ENCODE measurements around the gene LTV1. TPM values are rescaled to one million over a fixed set of nuclear protein-coding genes. Genes with fewer than 3 reads are reported as not detected.
"Not testable (repeated sequence)": the region's sequence is repeated elsewhere in the genome, so short reads cannot be mapped to it uniquely, and the experiment has no call there.

Gene LTV1
- total and polyA plus RNA-seq, 3 experiments from 2014 or later = 24.9 to 64.2 (median 61.6) TPM

DNA sequence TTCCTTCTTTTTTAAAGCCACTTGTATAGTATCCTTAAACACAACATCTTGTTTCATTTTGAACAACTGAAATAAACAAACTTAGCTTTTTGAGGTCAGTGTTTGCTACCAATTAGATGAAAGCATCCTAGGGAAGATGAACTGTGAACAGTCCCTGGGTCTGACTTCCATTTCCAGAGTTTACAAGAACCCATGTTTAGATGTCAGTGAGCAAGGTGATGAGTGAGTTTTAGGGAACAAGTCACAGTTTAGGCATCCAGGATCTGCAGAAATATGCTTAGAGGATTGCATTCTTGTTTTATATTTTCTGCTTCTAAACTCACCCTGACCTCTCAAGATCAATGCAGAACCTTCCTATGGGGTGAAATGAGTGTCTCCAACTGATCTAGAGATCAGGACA, 24.1 kb downstream of the LTV1 start:
- Histone ChIP-seq H3K27ac (ENCODE audit: low read depth, low read length) (no peak overlapping the region), H3K4me3 (ENCODE audit: low read length) (no peak overlapping the region), H3K36me3 (ENCODE audit: insufficient read depth, low read length) (peaks cover 18% of the 10 kb centered on the region), H3K27me3 (ENCODE audit: insufficient read depth, low read length, poor library complexity, severe bottlenecking) (no peaks in the 10 kb centered on the region), H3K4me1 (ENCODE audit: insufficient read depth, low read length) (no peaks in the 10 kb centered on the region), H3K9me3 (ENCODE audit: low read length) (no peaks in the 10 kb centered on the region)
- H3K4me3 Mint-ChIP-seq = no peak overlapping the region
- no peaks in the 10 kb centered on the region for H3K9me3 Mint-ChIP-seq
- no peak for DNase-seq
- POLR2A ChIA-PET = no interaction called here
- H3K27me3 Mint-ChIP-seq = no peaks in the 10 kb centered on the region
- CTCF ChIA-PET = no interaction called here
- peaks cover 0 to 7% (median 5%) of the 10 kb centered on the region in 3 donors for H3K4me1 Mint-ChIP-seq
- H3K27ac Mint-ChIP-seq = peak overlapping the region in 1 of 8 donors; percentile 27
- peaks cover 11 to 30% (median 25%) of the 10 kb centered on the region in 3 donors for H3K36me3 Mint-ChIP-seq

GRCh38 chr6:143868808-143869207, 25.7 kb downstream of the LTV1 start:
- Mint-ChIP-seq H3K4me1 (peaks cover 6 to 20% (median 16%) of the 10 kb centered on the region in 3 donors), H3K27ac (peak overlapping the region in 1 of 8 donors; percentile 1), H3K36me3 (peaks cover 11 to 18% (median 17%) of the 10 kb centered on the region in 3 donors)
- H3K27me3 Mint-ChIP-seq; H3K9me3 ChIP-seq (ENCODE audit: low read length); H3K9me3 Mint-ChIP-seq; POLR2A ChIA-PET; H3K4me1 ChIP-seq (ENCODE audit: insufficient read depth, low read length); H3K4me3 ChIP-seq (ENCODE audit: low read length); DNase-seq; H3K27me3 ChIP-seq (ENCODE audit: insufficient read depth, low read length, poor library complexity, severe bottlenecking); H3K4me3 Mint-ChIP-seq; H3K36me3 ChIP-seq (ENCODE audit: insufficient read depth, low read length); H3K27ac ChIP-seq (ENCODE audit: low read depth, low read length); CTCF ChIA-PET: not testable (repeated sequence)

GRCh38 chr6:143871202-143871730, 28.1 kb downstream of the LTV1 start:
- H3K9me3 ChIP-seq (ENCODE audit: low read length); H3K4me1 ChIP-seq (ENCODE audit: insufficient read depth, low read length); H3K36me3 ChIP-seq (ENCODE audit: insufficient read depth, low read length); H3K4me3 Mint-ChIP-seq; H3K4me3 ChIP-seq (ENCODE audit: low read length); H3K27me3 ChIP-seq (ENCODE audit: insufficient read depth, low read length, poor library complexity, severe bottlenecking); H3K9me3 Mint-ChIP-seq; H3K27me3 Mint-ChIP-seq; H3K27ac ChIP-seq (ENCODE audit: low read depth, low read length); DNase-seq; POLR2A ChIA-PET; CTCF ChIA-PET: not testable (repeated sequence)
- Mint-ChIP-seq H3K36me3 (peaks cover 1 to 16% (median 10%) of the 10 kb centered on the region in 3 donors), H3K4me1 (peaks cover 6 to 20% (median 16%) of the 10 kb centered on the region in 3 donors), H3K27ac (peak overlapping the region in 1 of 8 donors; percentile 85)

DNA sequence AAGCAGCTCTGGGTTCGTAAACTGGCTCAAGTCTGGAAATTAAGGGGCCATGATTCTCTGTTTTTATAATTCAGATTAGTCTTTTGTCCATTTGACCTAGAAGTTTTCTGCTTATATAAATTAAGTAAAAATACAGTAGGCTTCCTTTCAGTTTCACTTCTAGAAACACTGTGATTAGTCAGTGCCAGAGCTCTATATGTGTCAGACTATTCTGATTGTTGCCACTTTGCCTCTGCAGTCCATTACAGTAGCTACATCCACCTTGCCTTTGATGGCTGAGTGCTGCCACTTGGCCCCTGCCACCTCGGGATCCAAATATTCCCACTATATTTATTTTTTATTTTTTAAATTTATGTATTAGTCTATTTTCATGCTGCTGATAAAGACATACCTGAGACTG, 29.1 kb downstream of the LTV1 start:
- H3K4me1 ChIP-seq (ENCODE audit: insufficient read depth, low read length) = no peaks in the 10 kb centered on the region
- no peaks in the 10 kb centered on the region for H3K27me3 ChIP-seq (ENCODE audit: insufficient read depth, low read length, poor library complexity, severe bottlenecking)
- H3K9me3 Mint-ChIP-seq = peaks cover 0 to 4% (median 3%) of the 10 kb centered on the region in 5 donors
- no peak for DNase-seq
- H3K27ac Mint-ChIP-seq = no peak overlapping the region
- CTCF ChIA-PET = no interaction called here
- H3K36me3 Mint-ChIP-seq = peaks cover 0 to 16% (median 10%) of the 10 kb centered on the region in 3 donors
- H3K36me3 ChIP-seq (ENCODE audit: insufficient read depth, low read length) = no peaks in the 10 kb centered on the region
- H3K4me3 ChIP-seq (ENCODE audit: low read length) = no peak overlapping the region
- H3K27ac ChIP-seq (ENCODE audit: low read depth, low read length) = no peak overlapping the region
- H3K27me3 Mint-ChIP-seq = no peaks in the 10 kb centered on the region
- POLR2A ChIA-PET = no interaction called here
- H3K4me3 Mint-ChIP-seq = peak overlapping the region in 1 of 7 donors; percentile 16
- peaks cover 6 to 20% (median 16%) of the 10 kb centered on the region in 3 donors for H3K4me1 Mint-ChIP-seq
- H3K9me3 ChIP-seq (ENCODE audit: low read length) = no peaks in the 10 kb centered on the region

DNA sequence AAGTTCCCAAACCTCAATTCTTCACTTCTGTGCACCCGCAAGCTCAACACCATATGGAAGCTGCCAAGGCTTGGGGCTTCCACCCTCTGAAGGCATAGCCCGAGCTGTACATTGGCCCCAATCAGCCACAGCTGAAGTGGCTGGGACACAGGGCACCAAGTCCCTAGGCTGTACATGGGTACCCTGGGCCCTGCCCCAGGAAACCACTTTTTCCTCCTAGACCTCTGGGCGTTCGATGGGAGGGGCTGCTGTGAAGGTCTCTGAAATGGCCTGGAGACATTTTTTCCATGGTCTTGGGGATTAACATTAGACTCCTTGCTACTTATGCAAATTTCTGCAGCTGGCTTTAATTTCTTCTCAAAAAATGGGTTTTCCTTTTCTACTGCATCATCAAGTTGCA, 30.5 kb downstream of the LTV1 start:
- H3K4me3 ChIP-seq (ENCODE audit: low read length); H3K9me3 ChIP-seq (ENCODE audit: low read length); H3K9me3 Mint-ChIP-seq; CTCF ChIA-PET; POLR2A ChIA-PET; H3K4me1 ChIP-seq (ENCODE audit: insufficient read depth, low read length); DNase-seq; H3K4me3 Mint-ChIP-seq; H3K27ac ChIP-seq (ENCODE audit: low read depth, low read length); H3K27me3 Mint-ChIP-seq; H3K36me3 ChIP-seq (ENCODE audit: insufficient read depth, low read length); H3K27me3 ChIP-seq (ENCODE audit: insufficient read depth, low read length, poor library complexity, severe bottlenecking): not testable (repeated sequence)
- Mint-ChIP-seq H3K27ac (peak overlapping the region in 1 of 8 donors; percentile 47), H3K4me1 (peaks cover 6 to 20% (median 16%) of the 10 kb centered on the region in 3 donors), H3K36me3 (peaks cover 0 to 18% (median 9%) of the 10 kb centered on the region in 3 donors)

DNA sequence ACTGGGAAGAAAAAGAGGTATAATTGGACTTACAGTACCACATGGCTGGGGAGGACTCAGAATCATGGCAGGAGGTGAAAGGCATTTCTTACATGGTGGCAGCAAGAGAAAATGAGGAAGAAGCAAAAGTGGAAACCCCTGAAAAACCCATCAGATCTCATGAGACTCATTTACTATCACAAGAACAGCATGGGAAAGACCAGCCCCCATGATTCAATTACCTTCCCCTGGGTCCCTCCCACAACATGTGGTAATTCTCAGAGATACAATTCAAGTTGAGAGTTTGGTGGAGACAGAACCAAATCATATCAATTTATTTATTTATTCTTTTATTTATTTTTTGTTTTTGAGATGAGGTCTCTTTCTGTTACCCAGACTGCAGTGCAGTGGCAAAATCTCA, 31.4 kb downstream of the LTV1 start:
- CTCF ChIA-PET; DNase-seq; H3K9me3 Mint-ChIP-seq; POLR2A ChIA-PET; H3K4me1 ChIP-seq (ENCODE audit: insufficient read depth, low read length); H3K27me3 Mint-ChIP-seq; H3K4me3 ChIP-seq (ENCODE audit: low read length); H3K27ac Mint-ChIP-seq; H3K9me3 ChIP-seq (ENCODE audit: low read length); H3K27ac ChIP-seq (ENCODE audit: low read depth, low read length); H3K4me3 Mint-ChIP-seq; H3K36me3 ChIP-seq (ENCODE audit: insufficient read depth, low read length); H3K27me3 ChIP-seq (ENCODE audit: insufficient read depth, low read length, poor library complexity, severe bottlenecking): not testable (repeated sequence)
- H3K36me3 Mint-ChIP-seq = peaks cover 0 to 24% (median 8%) of the 10 kb centered on the region in 3 donors
- peaks cover 6 to 20% (median 16%) of the 10 kb centered on the region in 3 donors for H3K4me1 Mint-ChIP-seq

DNA sequence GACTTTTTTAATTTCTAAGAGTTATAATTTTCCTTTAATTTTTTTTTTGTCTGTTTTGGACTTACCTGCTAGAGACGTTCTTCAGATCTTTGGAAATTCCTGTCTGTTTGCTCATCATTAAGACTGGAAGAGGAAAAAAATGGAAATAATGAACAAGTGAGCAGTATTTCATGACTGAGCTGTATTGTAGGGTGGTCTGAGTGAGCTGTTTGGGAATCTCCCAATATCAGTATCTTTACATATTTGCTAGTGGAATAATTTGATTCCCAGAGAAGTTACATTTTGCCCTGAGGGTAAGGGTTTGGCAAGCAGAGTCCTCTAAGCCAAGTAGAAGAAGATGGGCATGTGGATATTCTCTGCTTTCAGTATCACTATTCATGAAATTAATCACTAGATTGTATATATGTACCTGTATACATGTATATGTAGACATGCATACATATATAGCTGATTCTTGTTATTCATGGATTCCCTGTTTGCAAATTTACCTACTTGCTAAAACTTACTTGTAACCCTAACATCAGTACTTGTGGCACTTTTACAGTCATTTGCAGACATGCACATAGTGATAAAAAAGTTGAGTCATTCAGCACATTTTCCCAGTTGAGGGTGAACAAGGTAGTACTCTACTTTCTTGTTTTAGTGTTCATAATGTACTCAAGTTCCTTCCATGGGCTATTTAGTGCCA, 34.6 kb downstream of the LTV1 start:
- ChIA-PET CTCF (no interaction called here), POLR2A (no interaction called here)
- Histone ChIP-seq H3K36me3 (ENCODE audit: insufficient read depth, low read length) (no peaks in the 10 kb centered on the region), H3K27ac (ENCODE audit: low read depth, low read length) (no peak overlapping the region), H3K9me3 (ENCODE audit: low read length) (no peaks in the 10 kb centered on the region), H3K27me3 (ENCODE audit: insufficient read depth, low read length, poor library complexity, severe bottlenecking) (no peaks in the 10 kb centered on the region), H3K4me3 (ENCODE audit: low read length) (no peak overlapping the region), H3K4me1 (ENCODE audit: insufficient read depth, low read length) (no peaks in the 10 kb centered on the region)
- H3K4me1 Mint-ChIP-seq = peaks cover 2 to 9% (median 6%) of the 10 kb centered on the region in 3 donors
- H3K4me3 Mint-ChIP-seq = no peak overlapping the region
- no peak overlapping the region for H3K27ac Mint-ChIP-seq
- H3K9me3 Mint-ChIP-seq = peaks cover 0 to 8% (median 4%) of the 10 kb centered on the region in 5 donors
- H3K27me3 Mint-ChIP-seq = no peaks in the 10 kb centered on the region
- H3K36me3 Mint-ChIP-seq = peaks cover 0 to 24% (median 8%) of the 10 kb centered on the region in 3 donors
- no peak for DNase-seq

- Mint-ChIP-seq H3K9me3 (peaks cover 0 to 8% (median 4%) of the 10 kb centered on the region in 5 donors), H3K4me3 (no peak overlapping the region), H3K36me3 (peaks cover 0 to 24% (median 8%) of the 10 kb centered on the region in 3 donors), H3K4me1 (peaks cover 0 to 3% (median 1%) of the 10 kb centered on the region in 3 donors), H3K27ac (no peak overlapping the region), H3K27me3 (no peaks in the 10 kb centered on the region)
- POLR2A ChIA-PET = no interaction called here
- Histone ChIP-seq H3K27me3 (ENCODE audit: insufficient read depth, low read length, poor library complexity, severe bottlenecking) (no peaks in the 10 kb centered on the region), H3K36me3 (ENCODE audit: insufficient read depth, low read length) (no peaks in the 10 kb centered on the region), H3K4me1 (ENCODE audit: insufficient read depth, low read length) (no peaks in the 10 kb centered on the region), H3K4me3 (ENCODE audit: low read length) (no peak overlapping the region), H3K9me3 (ENCODE audit: low read length) (no peaks in the 10 kb centered on the region), H3K27ac (ENCODE audit: low read depth, low read length) (no peak overlapping the region)
- no peak for DNase-seq
- CTCF ChIA-PET = no interaction called here
Measured at GRCh38 chr6:143878272-143878760, 35.2 kb downstream of the LTV1 start.

All from CD8-positive, alpha-beta memory T cell (primary cell).